Liver (tissue), 9 donors: Measurements from ENCODE around the gene PAX7. TPM values are rescaled to one million over a fixed set of nuclear protein-coding genes. Genes with fewer than 3 reads are reported as not detected.

Experiments
- DNase-seq: peaks from one replicate; pipeline ENCODE4 v3.0.0-alpha.2; 2017; ENCODE audit warnings: low spot score
- H3K27ac ChIP-seq, 2 donors: one replicate each; pipeline ENCODE4 v1.7.0; 2013; ENCODE audit warnings: inconsistent platforms in 2 of 2, low read length in 2 of 2, control low read depth in 1 of 2, low read depth in 1 of 2, mild to moderate bottlenecking in 1 of 2
- H3K27me3 ChIP-seq, 4 donors: one replicate each; pipeline versions ENCODE4 v1.6.1 to v1.7.0; 2013; ENCODE audit warnings: low read length in 3 of 4, inconsistent platforms in 1 of 4, mild to moderate bottlenecking in 1 of 4, moderate library complexity in 1 of 4; ENCODE audit not compliant: control insufficient read depth in 4 of 4, insufficient read depth in 4 of 4
- H3K36me3 ChIP-seq, 4 donors: one replicate each; pipeline versions ENCODE4 v1.6.1 to v1.7.0; 2013; ENCODE audit warnings: low read length in 3 of 4, mild to moderate bottlenecking in 3 of 4, low read depth in 1 of 4, moderate library complexity in 1 of 4; ENCODE audit not compliant: control insufficient read depth in 4 of 4, insufficient read depth in 3 of 4
- H3K4me1 ChIP-seq, 4 donors: one replicate each; pipeline versions ENCODE4 v1.6.1 to v1.7.0; 2013; ENCODE audit warnings: low read length in 3 of 4, mild to moderate bottlenecking in 3 of 4, moderate library complexity in 1 of 4; ENCODE audit not compliant: control insufficient read depth in 4 of 4, insufficient read depth in 4 of 4
- H3K4me3 ChIP-seq, 3 donors: one replicate each; pipeline versions ENCODE4 v1.6.1 to v1.7.0; 2013; ENCODE audit warnings: low read length in 3 of 3, control low read depth in 1 of 3, low read depth in 1 of 3, mild to moderate bottlenecking in 1 of 3
- H3K9ac ChIP-seq, 2 donors: one replicate each; pipeline ENCODE4 v1.7.0; 2013; ENCODE audit warnings: low read length in 2 of 2, mild to moderate bottlenecking in 2 of 2, moderate library complexity in 2 of 2, control low read depth in 1 of 2, low read depth in 1 of 2
- H3K9me3 ChIP-seq, 4 donors: one replicate each; pipeline versions ENCODE4 v1.6.1 to v1.7.0; 2013; ENCODE audit warnings: low read length in 3 of 4; ENCODE audit not compliant: control insufficient read depth in 4 of 4
- ATF3 ChIP-seq: IDR thresholded peaks from 2 replicates; pipeline ENCODE4 v1.6.1; 2016; ENCODE audit warnings: antibody characterized with exemption
- EGR1 ChIP-seq, 2 donors: IDR thresholded peaks; 2 replicates each; pipeline ENCODE4 v1.6.1; 2016 to 2018; ENCODE audit warnings: antibody characterized with exemption in 2 of 2, low read depth in 2 of 2
- FOXA2 ChIP-seq: IDR thresholded peaks from 2 replicates; pipeline ENCODE4 v1.6.1; 2016; ENCODE audit warnings: antibody characterized with exemption
- GABPA ChIP-seq, 2 donors: IDR thresholded peaks in 1 of 2; conservative IDR thresholded peaks in 1 of 2; 2 replicates each; pipeline ENCODE4 v1.6.1; 2016; ENCODE audit warnings: antibody characterized with exemption in 2 of 2, mild to moderate bottlenecking in 1 of 2, moderate library complexity in 1 of 2
- HNF4A ChIP-seq, 2 donors: conservative IDR thresholded peaks; 2 replicates each; pipeline ENCODE4 v1.6.1; 2016; ENCODE audit warnings: antibody characterized with exemption in 2 of 2, mild to moderate bottlenecking in 2 of 2
- HNF4G ChIP-seq: IDR thresholded peaks from 2 replicates; pipeline ENCODE4 v1.6.1; 2016; ENCODE audit warnings: antibody characterized with exemption
- JUND ChIP-seq, 2 donors: IDR thresholded peaks; 2 replicates each; pipeline ENCODE4 v1.6.1; 2016; ENCODE audit warnings: antibody characterized with exemption in 2 of 2
- NR2F2 ChIP-seq: IDR thresholded peaks from 2 replicates; pipeline ENCODE4 v1.6.1; 2016; ENCODE audit warnings: antibody characterized with exemption
- RAD21 ChIP-seq, 2 donors: IDR thresholded peaks; 2 replicates each; pipeline ENCODE4 v1.6.1; 2016; ENCODE audit warnings: antibody characterized with exemption in 2 of 2, mild to moderate bottlenecking in 2 of 2
- REST ChIP-seq: IDR thresholded peaks from 2 replicates; pipeline ENCODE4 v1.6.1; 2016; ENCODE audit warnings: antibody characterized with exemption, mild to moderate bottlenecking
- RXRA ChIP-seq, 2 donors: IDR thresholded peaks; 2 replicates each; pipeline ENCODE4 v1.6.1; 2017 to 2018; ENCODE audit warnings: antibody characterized with exemption in 2 of 2, mild to moderate bottlenecking in 1 of 2
- SP1 ChIP-seq: IDR thresholded peaks from 2 replicates; pipeline ENCODE4 v1.6.1; 2018; ENCODE audit warnings: antibody characterized with exemption, mild to moderate bottlenecking
- TAF1 ChIP-seq: conservative IDR thresholded peaks from 2 replicates; pipeline ENCODE4 v1.6.1; 2016; ENCODE audit warnings: antibody characterized with exemption, mild to moderate bottlenecking
- YY1 ChIP-seq: IDR thresholded peaks from 2 replicates; pipeline ENCODE4 v1.6.1; 2016; ENCODE audit warnings: antibody characterized with exemption, mild to moderate bottlenecking
- ZBTB33 ChIP-seq: IDR thresholded peaks from 2 replicates; pipeline ENCODE4 v1.6.1; 2016; ENCODE audit warnings: antibody characterized with exemption
- WGBS: extraction: QIAGEN DNeasy Blood & Tissue Kit; methylation state at CpG from one replicate; pipeline ENCODE4 v1.1.7; 2013; 5-methylcytosine and 5-hydroxymethylcytosine counted together
- polyA plus RNA-seq, 2 donors: library from polyadenylated mRNA; stranded (reverse) in 1 of 2; unstranded in 1 of 2; fragments of 200-250 nt in 1 of 2; fragments of >200 nt in 1 of 2; fragmentation: Nextera tagmentation in 1 of 2; extraction: Ambion mirVana in 1 of 2; gene quantifications; one replicate each; pipeline versions ENCODE4 v1.2.1 to v1.2.3, GENCODE V29; 2013 to 2015
- total RNA-seq, 2 donors: library from RNA; depleted of rRNA; stranded (reverse); fragments of >200 nt; gene quantifications; one replicate each; pipeline ENCODE4 v1.2.3, GENCODE V29; 2014
- donor health status: healthy.
- donor health status: healthy.
- donor health status: healthy.
- donor health status: healthy.
- donor health status: healthy.

The PAX7 gene
- total and polyA plus RNA-seq, 4 donors, result not detected

GRCh38 chr1:18684303-18684702, 53.7 kb downstream of the PAX7 start:
- 27% methylated on average over 16 of the region's 16 CpGs for WGBS
- H3K4me1 ChIP-seq, result no peaks in the 10 kb centered on the region
- H3K9me3 ChIP-seq, result no peaks in the 10 kb centered on the region
- no peak overlapping the region for H3K27ac ChIP-seq
- TF ChIP-seq TAF1 (no peak), FOXA2 (no peak), GABPA (IDR thresholded peaks at IDR 0.05 in 1 of 2, conservative IDR thresholded peaks at IDR 0.05 in 1 of 2) (no peak), HNF4G (no peak), SP1 (no peak), EGR1 (IDR thresholded peaks at IDR 0.05; ENCODE audit: low read depth in 2 of 2) (no peak), ATF3 (no peak), JUND (IDR thresholded peaks at IDR 0.05) (no peak), REST (no peak), RAD21 (IDR thresholded peaks at IDR 0.05) (no peak), RXRA (IDR thresholded peaks at IDR 0.05) (no peak), YY1 (no peak), ZBTB33 (no peak), HNF4A (conservative IDR thresholded peaks at IDR 0.05) (no peak)
- DNase-seq, result no peak
- H3K9ac ChIP-seq, result no peak overlapping the region
- no peak overlapping the region for H3K4me3 ChIP-seq
- no peaks in the 10 kb centered on the region for H3K36me3 ChIP-seq
- H3K27me3 ChIP-seq, result peaks cover 2 to 5% (median 3%) of the 10 kb centered on the region in 4 donors

GRCh38 chr1:18686540-18686939, 55.9 kb downstream of the PAX7 start:
- no peak for TF ChIP-seq NR2F2
- no peak for TF ChIP-seq FOXA2
- no peak for TF ChIP-seq REST
- TF ChIP-seq GABPA (IDR thresholded peaks at IDR 0.05 in 1 of 2, conservative IDR thresholded peaks at IDR 0.05 in 1 of 2), result no peak
- no peak for TF ChIP-seq HNF4G
- TF ChIP-seq HNF4A (conservative IDR thresholded peaks at IDR 0.05), result no peak
- DNase-seq, result no peak
- Histone ChIP-seq H3K27ac (no peak overlapping the region), H3K36me3 (no peaks in the 10 kb centered on the region), H3K4me3 (no peak overlapping the region), H3K27me3 (peaks cover 2 to 7% (median 3%) of the 10 kb centered on the region in 4 donors), H3K4me1 (no peaks in the 10 kb centered on the region), H3K9me3 (no peaks in the 10 kb centered on the region), H3K9ac (no peak overlapping the region)
- 72% methylated on average over 3 of the region's 3 CpGs for WGBS
